Effector memory CD4-positive, alpha-beta T cell (primary cell): ENCODE results near the gene MEGF6.

Experiments
- DNase-seq, 3 donors: peaks; one replicate each; pipeline ENCODE4 v3.0.0-alpha.2; 2020
- H3K27ac ChIP-seq: 2 replicates; pipeline ENCODE4 v1.7.0; 2013; ENCODE audit warnings: mild to moderate bottlenecking, low read length, moderate library complexity; ENCODE audit not compliant: insufficient read depth, poor library complexity, severe bottlenecking
- H3K27me3 ChIP-seq: replicated peaks from 2 replicates; pipeline ENCODE4 v1.7.0; 2013; ENCODE audit warnings: mild to moderate bottlenecking, low read length; ENCODE audit not compliant: insufficient read depth, control insufficient read depth, poor library complexity, severe bottlenecking
- H3K36me3 ChIP-seq: 2 replicates; pipeline ENCODE4 v1.7.0; 2013; ENCODE audit warnings: mild to moderate bottlenecking, low read length, moderate library complexity; ENCODE audit not compliant: control insufficient read depth, insufficient read depth
- H3K4me1 ChIP-seq: 2 replicates; pipeline ENCODE4 v1.7.0; 2013; ENCODE audit warnings: low read length, mild to moderate bottlenecking; ENCODE audit not compliant: control insufficient read depth, insufficient read depth, poor library complexity, severe bottlenecking
- H3K4me3 ChIP-seq: 2 replicates; pipeline ENCODE4 v1.7.0; 2013; ENCODE audit warnings: low read length, low read depth, mild to moderate bottlenecking; ENCODE audit not compliant: insufficient read depth, poor library complexity, severe bottlenecking
- H3K9me3 ChIP-seq: 2 replicates; pipeline ENCODE4 v1.7.0; 2013; ENCODE audit warnings: mild to moderate bottlenecking, low read length, moderate library complexity; ENCODE audit not compliant: control insufficient read depth

MEGF6 gene

GRCh38 chr1:3564921-3565831 is 46.1 kb downstream of the MEGF6 start:
- Histone ChIP-seq H3K27me3 (no peaks in the 10 kb centered on the region), H3K4me3 (no peak overlapping the region), H3K9me3 (no peaks in the 10 kb centered on the region), H3K36me3 (no peaks in the 10 kb centered on the region), H3K27ac (no peak overlapping the region), H3K4me1 (no peaks in the 10 kb centered on the region)
- DNase-seq, result peak in 1 of 3 donors; percentile 5

GRCh38 chr1:3563610-3564009 is 47.7 kb downstream of the MEGF6 start:
- Histone ChIP-seq H3K36me3 (no peaks in the 10 kb centered on the region), H3K4me1 (no peaks in the 10 kb centered on the region)
- no peak for DNase-seq

DNA sequence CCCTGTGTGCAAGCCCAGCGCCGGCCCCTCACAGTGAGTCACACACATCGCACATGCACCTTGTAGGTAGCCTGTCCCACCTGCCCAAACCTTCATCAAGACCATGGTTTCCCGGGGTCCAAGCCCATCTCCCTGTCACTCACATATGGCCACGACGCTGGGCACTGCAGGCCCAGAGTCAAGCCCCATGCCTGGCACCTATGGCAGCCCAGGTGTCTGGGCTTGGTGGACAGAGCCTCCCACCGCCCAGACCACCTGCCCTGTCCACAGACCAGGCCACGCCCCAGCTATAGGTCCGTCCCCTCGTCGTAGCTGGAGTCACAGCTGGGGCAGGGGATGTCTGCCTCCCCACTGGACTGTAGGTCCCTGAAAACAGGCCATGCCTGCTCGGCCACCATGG is 48.2 kb downstream of the MEGF6 start:
- no peak for DNase-seq
- Histone ChIP-seq H3K9me3 (no peaks in the 10 kb centered on the region), H3K4me1 (no peaks in the 10 kb centered on the region)

More at GRCh38 chr1:3563610-3564009, 47.7 kb downstream of the MEGF6 start:
- Histone ChIP-seq H3K9me3 (no peaks in the 10 kb centered on the region), H3K27ac (no peak overlapping the region), H3K4me3 (no peak overlapping the region), H3K27me3 (no peaks in the 10 kb centered on the region)

DNA sequence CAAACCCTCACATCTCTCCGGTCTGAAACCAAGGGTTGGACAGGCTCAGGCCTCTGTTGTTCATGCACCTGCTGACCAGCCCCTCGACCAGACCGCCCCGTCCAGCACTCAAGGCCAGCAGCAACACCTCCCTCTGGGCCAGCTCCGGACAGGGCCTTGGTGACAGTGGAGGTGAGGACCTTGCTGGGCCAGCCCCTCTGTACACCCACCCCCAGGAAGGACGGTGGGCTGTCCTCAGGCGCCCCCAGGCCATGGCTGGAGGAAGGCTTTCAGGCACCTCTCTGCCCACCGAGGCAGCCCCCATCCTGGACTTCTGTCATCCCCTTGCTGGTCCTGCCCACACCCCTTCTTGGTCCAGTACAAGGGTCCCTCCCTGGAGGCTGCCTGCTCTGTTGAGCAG is 48.6 kb downstream of the MEGF6 start:
- DNase-seq, result no peak
- H3K36me3 ChIP-seq, result no peaks in the 10 kb centered on the region
- no peak overlapping the region for H3K27ac ChIP-seq

More for the DNA sequence above, 48.2 kb downstream of the MEGF6 start:
- no peaks in the 10 kb centered on the region for H3K36me3 ChIP-seq
- no peak overlapping the region for H3K27ac ChIP-seq
- no peak overlapping the region for H3K4me3 ChIP-seq
- H3K27me3 ChIP-seq, result no peaks in the 10 kb centered on the region

GRCh38 chr1:3561702-3562101 is 49.6 kb downstream of the MEGF6 start:
- Histone ChIP-seq H3K4me3 (no peak overlapping the region), H3K4me1 (no peaks in the 10 kb centered on the region), H3K27me3 (no peaks in the 10 kb centered on the region), H3K9me3 (no peaks in the 10 kb centered on the region), H3K36me3 (no peaks in the 10 kb centered on the region), H3K27ac (no peak overlapping the region)
- no peak for DNase-seq

More for the DNA sequence above, 48.6 kb downstream of the MEGF6 start:
- no peak overlapping the region for H3K4me3 ChIP-seq
- H3K4me1 ChIP-seq, result no peaks in the 10 kb centered on the region
- no peaks in the 10 kb centered on the region for H3K9me3 ChIP-seq
- H3K27me3 ChIP-seq, result no peaks in the 10 kb centered on the region

DNA sequence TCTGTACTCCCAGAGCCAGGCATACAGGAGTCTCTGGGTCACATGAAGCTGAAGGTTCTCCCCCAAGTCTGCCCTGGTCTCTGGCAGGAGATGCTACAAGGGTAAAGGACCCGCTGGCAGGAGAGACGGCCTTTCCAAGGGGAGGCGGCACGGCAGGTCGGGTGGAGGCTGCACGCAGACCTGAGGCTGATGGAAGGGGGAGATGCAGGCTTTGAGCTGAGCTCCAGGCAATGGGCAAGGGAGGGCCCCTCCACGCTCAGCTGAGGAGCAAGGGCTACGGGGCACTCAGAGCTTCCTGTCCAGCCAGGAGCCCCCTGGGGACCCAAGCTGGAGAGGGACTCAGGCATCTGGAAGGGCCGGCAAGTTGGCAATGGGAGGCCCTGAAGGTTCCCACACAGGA is 50.3 kb downstream of the MEGF6 start:
- no peak for DNase-seq
- H3K27me3 ChIP-seq, result no peaks in the 10 kb centered on the region
- H3K36me3 ChIP-seq, result no peaks in the 10 kb centered on the region
- H3K4me3 ChIP-seq, result no peak overlapping the region
- H3K9me3 ChIP-seq, result no peaks in the 10 kb centered on the region
- H3K4me1 ChIP-seq, result no peaks in the 10 kb centered on the region
- H3K27ac ChIP-seq, result no peak overlapping the region

- H3K4me1 ChIP-seq, result no peaks in the 10 kb centered on the region
- H3K36me3 ChIP-seq, result no peaks in the 10 kb centered on the region
- no peak for DNase-seq
- H3K27ac ChIP-seq, result no peak overlapping the region
- H3K27me3 ChIP-seq, result no peaks in the 10 kb centered on the region
- no peaks in the 10 kb centered on the region for H3K9me3 ChIP-seq
- H3K4me3 ChIP-seq, result no peak overlapping the region
These were observed 50.9 kb downstream of the MEGF6 start for GRCh38 chr1:3560251-3560871.

GRCh38 chr1:3558036-3558726 is 53.1 kb downstream of the MEGF6 start:
- H3K27ac ChIP-seq, result no peak overlapping the region
- no peak for DNase-seq
- H3K9me3 ChIP-seq, result no peaks in the 10 kb centered on the region
- H3K27me3 ChIP-seq, result no peaks in the 10 kb centered on the region
- no peak overlapping the region for H3K4me3 ChIP-seq
- H3K36me3 ChIP-seq, result no peaks in the 10 kb centered on the region
- H3K4me1 ChIP-seq, result no peaks in the 10 kb centered on the region

DNA sequence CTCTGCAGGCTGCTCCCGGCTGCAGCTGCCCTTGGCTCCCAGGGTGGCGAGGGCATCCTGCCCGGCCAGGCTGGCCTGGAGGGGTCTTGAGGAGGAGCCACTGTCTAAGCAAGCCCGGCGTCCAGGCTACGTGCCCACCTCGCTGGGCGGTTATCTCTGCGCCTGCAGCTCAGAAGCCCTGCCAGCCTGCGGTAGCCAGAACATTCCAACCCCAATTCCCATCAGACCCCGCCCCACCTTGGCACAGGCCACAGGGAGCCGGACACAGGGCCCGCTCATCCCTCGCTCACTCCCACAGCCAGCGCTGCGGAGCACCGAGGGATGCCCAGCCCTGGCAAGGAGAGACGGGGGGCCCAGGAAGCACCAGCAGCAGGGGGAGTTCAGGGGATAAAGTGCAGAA is 53.9 kb downstream of the MEGF6 start:
- H3K4me1 ChIP-seq, result no peaks in the 10 kb centered on the region
- DNase-seq, result no peak
- H3K27ac ChIP-seq, result no peak overlapping the region
- H3K27me3 ChIP-seq, result no peaks in the 10 kb centered on the region
- no peaks in the 10 kb centered on the region for H3K36me3 ChIP-seq
- no peaks in the 10 kb centered on the region for H3K9me3 ChIP-seq
- H3K4me3 ChIP-seq, result no peak overlapping the region

DNA sequence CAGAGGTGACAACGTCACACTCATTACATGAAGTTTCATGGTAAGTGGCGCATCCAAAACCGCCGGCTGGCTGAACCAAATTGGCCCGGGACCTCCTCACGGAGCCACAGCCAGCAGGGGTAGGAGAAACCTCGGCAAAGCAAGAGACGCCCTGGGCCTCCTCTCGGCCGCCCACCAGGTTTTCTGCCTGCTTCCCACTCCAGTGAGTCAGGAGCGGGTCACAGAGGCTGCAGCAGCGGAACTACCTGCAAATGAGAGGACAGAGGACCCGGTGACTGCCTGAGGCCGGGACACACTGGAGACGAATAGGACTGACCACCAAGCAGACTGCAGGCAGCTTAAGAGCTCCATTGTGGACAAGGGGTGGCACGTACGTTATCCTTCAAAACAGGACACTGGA is 55.0 kb downstream of the MEGF6 start:
- no peak overlapping the region for H3K4me3 ChIP-seq
- H3K9me3 ChIP-seq, result no peaks in the 10 kb centered on the region
- DNase-seq, result no peak
- no peak overlapping the region for H3K27ac ChIP-seq
- H3K36me3 ChIP-seq, result no peaks in the 10 kb centered on the region
- H3K27me3 ChIP-seq, result no peaks in the 10 kb centered on the region
- H3K4me1 ChIP-seq, result no peaks in the 10 kb centered on the region
